AG09319 (cell line): Measurements from ENCODE around the gene ATP7B.
A peak's percentile ranks its signal among the peaks of the same experiment; 100 is the strongest.

Source experiments
- DNase-seq: peaks from one replicate; pipeline ENCODE4 v3.0.0-alpha.2; 2010; ENCODE audit warnings: low read depth; ENCODE audit errors: extremely low read depth
- TF ChIP-seq, protein P1 (sequence below): IDR thresholded peaks from 2 replicates; pipeline ENCODE4 v1.5.1; 2011; ENCODE audit warnings: low read depth, mild to moderate bottlenecking, inconsistent platforms, low read length, moderate library complexity

The ATP7B gene

DNA sequence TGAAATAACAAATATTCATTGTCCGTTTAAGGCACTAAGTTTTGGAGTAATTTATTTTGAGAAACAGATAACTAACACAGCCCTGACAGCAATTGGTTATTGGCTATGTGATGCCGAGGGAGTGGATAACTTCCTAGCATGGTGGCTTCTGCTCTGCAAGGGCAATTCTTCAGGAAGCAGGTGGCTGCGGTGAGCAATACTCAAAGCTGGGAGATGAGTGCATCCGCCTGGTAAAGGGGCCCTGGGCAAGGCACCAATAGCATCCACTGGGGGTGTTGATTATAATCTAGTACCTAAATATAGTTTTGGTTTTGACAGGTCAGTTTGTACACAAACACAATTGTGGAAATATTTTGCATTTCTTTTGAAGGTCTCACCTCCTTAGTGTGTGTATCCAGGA lies 108.5 kb downstream of the ATP7B start:
- no peak for DNase-seq
- TF ChIP-seq, protein P1, sequence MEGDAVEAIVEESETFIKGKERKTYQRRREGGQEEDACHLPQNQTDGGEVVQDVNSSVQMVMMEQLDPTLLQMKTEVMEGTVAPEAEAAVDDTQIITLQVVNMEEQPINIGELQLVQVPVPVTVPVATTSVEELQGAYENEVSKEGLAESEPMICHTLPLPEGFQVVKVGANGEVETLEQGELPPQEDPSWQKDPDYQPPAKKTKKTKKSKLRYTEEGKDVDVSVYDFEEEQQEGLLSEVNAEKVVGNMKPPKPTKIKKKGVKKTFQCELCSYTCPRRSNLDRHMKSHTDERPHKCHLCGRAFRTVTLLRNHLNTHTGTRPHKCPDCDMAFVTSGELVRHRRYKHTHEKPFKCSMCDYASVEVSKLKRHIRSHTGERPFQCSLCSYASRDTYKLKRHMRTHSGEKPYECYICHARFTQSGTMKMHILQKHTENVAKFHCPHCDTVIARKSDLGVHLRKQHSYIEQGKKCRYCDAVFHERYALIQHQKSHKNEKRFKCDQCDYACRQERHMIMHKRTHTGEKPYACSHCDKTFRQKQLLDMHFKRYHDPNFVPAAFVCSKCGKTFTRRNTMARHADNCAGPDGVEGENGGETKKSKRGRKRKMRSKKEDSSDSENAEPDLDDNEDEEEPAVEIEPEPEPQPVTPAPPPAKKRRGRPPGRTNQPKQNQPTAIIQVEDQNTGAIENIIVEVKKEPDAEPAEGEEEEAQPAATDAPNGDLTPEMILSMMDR = no peak

DNA sequence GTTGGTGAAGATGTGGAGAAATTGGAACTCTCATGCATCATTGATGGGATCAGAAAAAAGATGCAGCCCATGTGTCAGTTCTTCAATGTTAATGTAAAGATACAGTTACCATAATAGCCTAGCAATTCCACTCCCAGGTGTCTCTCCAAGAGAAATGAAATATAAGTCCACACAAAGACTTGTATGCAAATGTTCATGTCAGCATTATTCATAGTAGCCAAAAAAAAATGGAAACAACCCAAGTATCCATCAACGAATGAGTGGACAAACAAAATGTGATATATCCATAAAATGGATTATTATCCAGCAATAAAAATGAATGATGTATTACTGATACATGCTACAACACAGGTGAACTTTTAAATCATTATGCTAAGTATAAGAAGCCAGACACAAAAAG lies 110.8 kb downstream of the ATP7B start:
- DNase-seq = no peak
- TF ChIP-seq, protein P1 = no peak

DNA sequence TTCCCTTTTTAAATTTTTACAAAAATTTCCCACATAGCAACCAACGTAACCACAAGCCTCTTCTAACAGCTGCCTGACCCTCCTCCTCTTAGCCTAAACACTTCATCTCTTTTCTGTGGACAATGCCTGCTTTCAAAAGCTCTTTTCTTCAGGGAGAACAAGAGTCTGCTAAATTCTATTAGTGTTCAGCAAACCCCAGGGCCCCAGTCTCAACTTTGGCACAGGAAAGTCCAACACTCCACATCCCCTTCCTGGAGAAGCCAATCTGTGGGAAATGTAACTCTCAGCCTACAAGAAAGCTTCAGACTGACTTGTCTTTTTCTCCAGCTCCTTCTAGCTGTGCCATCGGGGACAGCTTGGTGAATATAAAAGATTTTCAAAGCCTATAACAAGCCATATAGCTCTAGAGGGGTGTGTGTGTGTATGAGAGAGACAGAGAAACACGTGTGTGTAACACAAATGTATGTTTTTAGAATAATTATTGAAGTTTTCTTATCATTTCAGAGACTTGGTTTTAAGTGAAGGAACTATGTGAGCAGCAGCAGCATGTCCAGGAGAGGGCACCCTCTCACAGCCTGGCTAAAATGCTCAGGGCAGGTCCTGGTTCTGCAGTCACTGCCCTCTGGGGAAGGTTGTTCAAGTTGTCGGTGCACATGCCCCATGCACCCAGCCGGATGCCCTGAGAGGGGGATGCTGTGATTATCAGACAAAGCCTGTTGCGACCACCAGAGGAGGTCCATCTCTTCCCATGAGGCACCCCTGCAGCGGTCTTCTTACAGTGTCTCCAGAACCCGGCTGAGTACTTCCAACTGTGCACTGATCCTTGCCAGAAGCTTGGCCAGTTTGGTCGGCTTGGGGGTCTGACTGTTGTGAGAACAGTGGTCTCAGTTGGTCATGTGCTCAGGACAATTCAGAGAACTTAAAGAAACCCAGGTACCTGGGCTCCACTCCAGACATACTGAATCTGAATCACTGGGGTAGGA lies 115.1 kb downstream of the ATP7B start:
- TF ChIP-seq, protein P1 = peak; percentile 71
- DNase-seq = no peak

DNA sequence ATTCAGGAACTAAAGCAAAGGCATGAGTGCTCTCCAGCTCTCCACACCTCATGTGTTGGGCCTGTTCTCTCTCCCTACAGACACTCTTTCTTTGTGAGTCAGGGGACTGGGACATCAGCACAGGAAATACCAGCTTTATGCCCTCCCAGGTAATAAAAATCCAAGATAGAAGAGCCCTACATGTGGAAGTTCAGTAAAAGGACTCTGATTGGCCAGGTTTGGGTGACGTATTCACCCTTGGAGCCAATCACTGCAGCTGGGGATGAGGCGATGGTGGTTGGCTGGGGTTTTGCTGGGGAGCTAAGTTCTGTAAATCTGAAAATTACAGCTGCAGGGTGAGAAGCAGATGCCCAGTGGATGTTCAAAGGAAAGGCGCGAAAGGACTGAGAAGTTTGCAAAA lies 117.0 kb downstream of the ATP7B start:
- no peak for DNase-seq
- TF ChIP-seq, protein P1 = no peak

DNA sequence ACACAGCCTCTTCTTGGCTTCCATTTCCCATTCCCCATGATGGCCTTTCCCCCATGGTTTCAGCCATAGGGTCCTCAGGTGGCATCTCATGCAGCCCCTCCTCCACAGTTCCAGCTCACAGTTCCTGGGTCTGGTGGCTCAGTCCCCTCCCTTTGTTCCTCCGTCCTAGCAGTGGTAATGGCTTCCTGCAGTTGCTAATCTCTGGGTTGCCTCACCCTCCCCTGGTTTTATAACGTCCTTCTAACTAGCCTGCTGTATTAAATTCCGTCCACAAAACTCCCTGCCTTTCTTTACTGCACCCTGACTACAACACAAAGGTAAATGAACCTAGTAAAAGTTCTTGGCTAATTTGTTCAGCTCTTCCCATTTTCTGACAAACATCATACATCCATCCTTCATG lies 118.6 kb downstream of the ATP7B start:
- no peak for DNase-seq
- TF ChIP-seq, protein P1 = no peak

DNA sequence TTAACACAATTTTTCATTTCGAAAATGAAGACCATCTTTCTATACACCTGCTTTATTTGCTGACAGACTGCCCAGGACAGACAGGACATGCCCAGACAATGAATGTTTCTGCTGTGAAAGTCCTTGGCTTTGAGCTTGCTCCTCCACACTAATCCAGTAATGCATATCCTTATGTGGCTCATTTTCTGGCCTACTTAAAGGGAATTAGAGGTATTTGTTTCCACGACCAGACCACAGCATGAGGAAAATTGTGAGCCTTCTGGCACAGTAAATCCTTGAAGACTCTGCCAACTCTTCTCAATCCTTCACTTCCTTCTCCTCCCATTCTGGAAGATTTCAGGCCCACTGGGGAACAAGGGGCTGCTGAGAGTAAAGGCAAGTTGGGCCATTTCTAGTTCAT lies 123.8 kb downstream of the ATP7B start:
- TF ChIP-seq, protein P1 = no peak
- no peak for DNase-seq

DNA sequence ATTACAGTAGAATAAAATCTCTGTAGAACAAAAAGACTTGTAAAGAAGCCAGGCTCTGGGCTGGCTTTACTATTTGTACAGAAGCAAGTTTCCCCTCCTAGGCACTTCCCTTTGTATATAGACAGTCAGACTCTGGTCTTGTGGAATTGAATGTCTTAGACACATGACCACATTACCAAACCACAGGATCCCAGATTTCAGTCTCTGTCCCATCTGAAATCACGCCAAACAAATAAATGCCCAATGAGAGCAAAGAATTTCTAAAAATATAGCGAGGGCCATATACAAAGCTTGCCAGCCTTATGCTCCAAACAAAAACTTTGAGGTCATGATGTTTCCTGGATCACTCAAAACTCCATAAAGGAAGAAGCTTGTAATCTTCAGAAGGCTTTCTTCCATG lies 125.6 kb downstream of the ATP7B start:
- TF ChIP-seq, protein P1 = no peak
- no peak for DNase-seq
